Measurements from ENCODE around the gene UQCC3. TPM values are rescaled to one million over a fixed set of nuclear protein-coding genes. Genes with fewer than 3 reads are reported as not detected.

Gene UQCC3
- total and polyA plus RNA-seq, 2 of the 4 experiments (the other 2 are of a cell fraction), result 5.7 to 9.7 TPM

DNA sequence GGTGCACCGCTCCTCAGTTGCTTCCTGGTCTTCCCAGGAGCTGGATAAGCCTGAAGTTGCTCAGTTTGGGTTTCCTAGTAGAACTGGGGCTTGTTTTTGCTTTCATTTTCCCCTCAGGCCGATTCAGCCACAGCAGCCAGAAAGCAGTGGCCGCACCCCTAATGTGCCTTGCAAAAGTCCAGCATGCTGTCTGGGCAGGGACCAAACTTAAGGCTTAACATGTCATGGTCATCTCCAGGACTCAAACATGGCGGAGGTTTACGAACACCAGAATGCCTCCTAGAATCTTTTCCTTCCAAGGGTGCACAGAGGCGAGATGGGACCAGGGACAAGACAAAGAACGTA is 38.5 kb downstream of the UQCC3 start:
- POLR2A ChIA-PET (ENCODE audit: unreplicated experiment), result interaction anchor here (0.5 to 2.1 kb wide), 2 partner anchors 18 to 1475 kb away, joined by 6 to 7 read pairs; partner anchors contain the start of genes HNRNPUL2 and TTC9C
- H4K91ac ChIP-seq (ENCODE audit: insufficient read depth, low read depth, low read length), result peak overlapping the region; percentile 87
- H3K79me1 ChIP-seq (ENCODE audit: low read depth in 1 of 2, low read length in 2 of 2), result peaks cover 25 to 67% of the 10 kb centered on the region in 2 experiments
- H3K36me3 ChIP-seq (ENCODE audit: control insufficient read depth, insufficient read depth, low read length), result peaks cover 31% of the 10 kb centered on the region
- H3K18ac ChIP-seq (ENCODE audit: low read depth, low read length), result peak overlapping the region; percentile 58; the same call in 1 of the 2 replicates
- BruUV-seq (replicated peaks), result no TSS peak
- no peaks in the 10 kb centered on the region for H3K27me3 ChIP-seq (ENCODE audit: control insufficient read depth, insufficient read depth, low read length)
- peak overlapping the region; percentile 45; the same call in 1 of the 2 replicates for H2BK120ac ChIP-seq (ENCODE audit: low read depth, low read length)
- peaks cover 17% of the 10 kb centered on the region for H3K9me1 ChIP-seq (ENCODE audit: insufficient read depth, low read length)
- DNase-seq (no peak), ATAC-seq (ENCODE audit: low read depth) (no peak)
- H3K4me2 ChIP-seq (ENCODE audit: low read depth, low read length), result peak overlapping the region; percentile 81
- peak overlapping the region; percentile 93 for H3K27ac ChIP-seq (ENCODE audit: insufficient read depth, low read length)
- peak overlapping the region; percentile 83 for H3K56ac ChIP-seq (ENCODE audit: extremely low read depth, insufficient read depth, low read length)
- H3K9me3 ChIP-seq (ENCODE audit: control insufficient read depth, insufficient read depth, low read length), result no peaks in the 10 kb centered on the region
- H2BK20ac ChIP-seq (ENCODE audit: low read depth, low read length), result no peak overlapping the region
- intact Hi-C loops (cut with micrococcal nuclease) (no loop called here), in situ Hi-C loops (cut with MboI; ENCODE audit: low sequenced_read_pairs) (no loop called here), dilution Hi-C loops (cut with HindIII; ENCODE audit: low sequenced_read_pairs, unreplicated experiment) (no loop called here)
- H2AFZ ChIP-seq (replicated peaks; ENCODE audit: low read length, poor library complexity), result peak overlapping the region; percentile 90
- peak overlapping the region; percentile 97 for H2AK9ac ChIP-seq (replicated peaks; ENCODE audit: low read depth, low read length, poor library complexity)
- TF ChIP-seq MAFK (IDR thresholded peaks at IDR 0.05; ENCODE audit: low read depth, low read length), result no peak
- no peak for TF ChIP-seq MXI1 (IDR thresholded peaks at IDR 0.05; ENCODE audit: borderline replicate concordance, low read depth, low read length)
- TF ChIP-seq MAZ (IDR thresholded peaks at IDR 0.05; ENCODE audit: borderline replicate concordance, low read depth, low read length), result no peak
- TF ChIP-seq, protein P1, sequence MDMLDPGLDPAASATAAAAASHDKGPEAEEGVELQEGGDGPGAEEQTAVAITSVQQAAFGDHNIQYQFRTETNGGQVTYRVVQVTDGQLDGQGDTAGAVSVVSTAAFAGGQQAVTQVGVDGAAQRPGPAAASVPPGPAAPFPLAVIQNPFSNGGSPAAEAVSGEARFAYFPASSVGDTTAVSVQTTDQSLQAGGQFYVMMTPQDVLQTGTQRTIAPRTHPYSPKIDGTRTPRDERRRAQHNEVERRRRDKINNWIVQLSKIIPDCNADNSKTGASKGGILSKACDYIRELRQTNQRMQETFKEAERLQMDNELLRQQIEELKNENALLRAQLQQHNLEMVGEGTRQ (IDR thresholded peaks at IDR 0.05; ENCODE audit: low read depth, low read length), result no peak
- TF ChIP-seq, protein P2, sequence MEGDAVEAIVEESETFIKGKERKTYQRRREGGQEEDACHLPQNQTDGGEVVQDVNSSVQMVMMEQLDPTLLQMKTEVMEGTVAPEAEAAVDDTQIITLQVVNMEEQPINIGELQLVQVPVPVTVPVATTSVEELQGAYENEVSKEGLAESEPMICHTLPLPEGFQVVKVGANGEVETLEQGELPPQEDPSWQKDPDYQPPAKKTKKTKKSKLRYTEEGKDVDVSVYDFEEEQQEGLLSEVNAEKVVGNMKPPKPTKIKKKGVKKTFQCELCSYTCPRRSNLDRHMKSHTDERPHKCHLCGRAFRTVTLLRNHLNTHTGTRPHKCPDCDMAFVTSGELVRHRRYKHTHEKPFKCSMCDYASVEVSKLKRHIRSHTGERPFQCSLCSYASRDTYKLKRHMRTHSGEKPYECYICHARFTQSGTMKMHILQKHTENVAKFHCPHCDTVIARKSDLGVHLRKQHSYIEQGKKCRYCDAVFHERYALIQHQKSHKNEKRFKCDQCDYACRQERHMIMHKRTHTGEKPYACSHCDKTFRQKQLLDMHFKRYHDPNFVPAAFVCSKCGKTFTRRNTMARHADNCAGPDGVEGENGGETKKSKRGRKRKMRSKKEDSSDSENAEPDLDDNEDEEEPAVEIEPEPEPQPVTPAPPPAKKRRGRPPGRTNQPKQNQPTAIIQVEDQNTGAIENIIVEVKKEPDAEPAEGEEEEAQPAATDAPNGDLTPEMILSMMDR (conservative IDR thresholded peaks at IDR 0.05; ENCODE audit: low read depth, low read length), result no peak
- TF ChIP-seq FOS (IDR thresholded peaks at IDR 0.05; ENCODE audit: low read depth, low read length), result no peak
- peak overlapping the region; percentile 93 to 98 for H4K8ac ChIP-seq (ENCODE audit: low read depth in 2 of 2, low read length in 2 of 2)
- H3K23ac ChIP-seq (ENCODE audit: low read depth, low read length), result peak overlapping the region; percentile 89
- WGBS, 2 experiments (ENCODE audit: extremely low coverage in 2 of 2, insufficient read length in 1 of 2), result 93% methylated on average over 3 of the region's 7 CpGs; no CpG with 5 or more reads in 1 of the 2 experiments
- H2BK5ac ChIP-seq (ENCODE audit: low read depth, low read length, poor library complexity, severe bottlenecking), result peak overlapping the region; percentile 82
- peak overlapping the region; percentile 84 for H3K9ac ChIP-seq (ENCODE audit: low read depth, low read length)
- no peaks in the 10 kb centered on the region for H4K20me1 ChIP-seq (ENCODE audit: insufficient read depth, low read length)
- H3K4me3 ChIP-seq (ENCODE audit: insufficient read depth, low read depth, low read length), result peak overlapping the region; percentile 41
- peak overlapping the region; percentile 94 for H3K14ac ChIP-seq (replicated peaks; ENCODE audit: low read depth, low read length)
- H3K4me1 ChIP-seq (ENCODE audit: control insufficient read depth, insufficient read depth, low read length), result peaks cover 20% of the 10 kb centered on the region
- no peak overlapping the region for H2BK15ac ChIP-seq (ENCODE audit: low read depth, low read length)
- CTCF ChIA-PET, result no interaction called here
- peak overlapping the region; percentile 91 for H2AK5ac ChIP-seq (ENCODE audit: low read depth, low read length)
- peak overlapping the region; percentile 92 for H4K5ac ChIP-seq (ENCODE audit: low read depth, low read length)
- peak overlapping the region; percentile 93 for H3K4ac ChIP-seq (ENCODE audit: low read depth, low read length)

All from IMR-90 (cell line).